GM19324 (cell line): Measurements from ENCODE around the gene OGA.

Experiments used
- ATAC-seq: cut with Tn5 transposase; IDR thresholded peaks from one replicate; pipeline ENCODE4 v1.9.1; 2021; ENCODE audit warnings: mild to moderate bottlenecking, moderate library complexity; ENCODE audit not compliant: unreplicated experiment, low FRiP score

The OGA gene

GRCh38 chr10:101762736-101763135, 55.5 kb downstream of the OGA start:
- ATAC-seq, result no peak

GRCh38 chr10:101761226-101761625, 57.0 kb downstream of the OGA start:
- no peak for ATAC-seq

- ATAC-seq, result no peak
Observed at GRCh38 chr10:101760510-101760909, 57.7 kb downstream of the OGA start.

- no peak for ATAC-seq
Observed at GRCh38 chr10:101759309-101760247, 58.7 kb downstream of the OGA start.

- no peak for ATAC-seq
Observed at GRCh38 chr10:101758858-101759257, 59.4 kb downstream of the OGA start.

GRCh38 chr10:101752241-101752640, 66.0 kb downstream of the OGA start:
- no peak for ATAC-seq

- no peak for ATAC-seq
Observed at GRCh38 chr10:101749047-101750016, 68.9 kb downstream of the OGA start.

- ATAC-seq, result no peak
Observed at GRCh38 chr10:101748496-101748895, 69.7 kb downstream of the OGA start.

- no peak for ATAC-seq
Observed at GRCh38 chr10:101745074-101745696, 73.1 kb downstream of the OGA start.

GRCh38 chr10:101744267-101744666, 74.0 kb downstream of the OGA start:
- no peak for ATAC-seq

GRCh38 chr10:101741938-101742337, 76.3 kb downstream of the OGA start:
- ATAC-seq, result no peak

- no peak for ATAC-seq
Observed at GRCh38 chr10:101736666-101737065, 81.6 kb downstream of the OGA start.
